Neuronal stem cell (in vitro differentiated cells): ENCODE results near the gene PICALM.

Experiments
- DNase-seq: peaks from one replicate; pipeline ENCODE4 v3.0.0-alpha.2; 2013; ENCODE audit warnings: low spot score
- H2AFZ ChIP-seq: one replicate; pipeline ENCODE4 v1.6.1; 2013; ENCODE audit warnings: mild to moderate bottlenecking, low read length, inconsistent platforms
- H2AK5ac ChIP-seq: 2 replicates; pipeline ENCODE4 v1.6.1; 2013; ENCODE audit warnings: low read depth, mild to moderate bottlenecking, inconsistent platforms, low read length, moderate library complexity, mixed read lengths
- H2BK120ac ChIP-seq: 2 replicates; pipeline ENCODE4 v1.6.1; 2013; ENCODE audit warnings: low read depth, mild to moderate bottlenecking, inconsistent platforms, low read length, moderate library complexity, mixed read lengths
- H2BK12ac ChIP-seq: one replicate; pipeline ENCODE4 v1.6.1; 2013; ENCODE audit warnings: low read length, inconsistent platforms
- H2BK15ac ChIP-seq: 2 replicates; pipeline ENCODE4 v1.6.1; 2013; ENCODE audit warnings: mild to moderate bottlenecking, low read length, inconsistent platforms, mixed read lengths
- H2BK5ac ChIP-seq: one replicate; pipeline ENCODE4 v1.6.1; 2013; ENCODE audit warnings: inconsistent platforms, mild to moderate bottlenecking, low read length, moderate library complexity
- H3K14ac ChIP-seq: one replicate; pipeline ENCODE4 v1.6.1; 2013; ENCODE audit warnings: low read length, inconsistent platforms
- H3K18ac ChIP-seq: 2 replicates; pipeline ENCODE4 v1.6.1; 2013; ENCODE audit warnings: low read length, inconsistent platforms
- H3K23ac ChIP-seq: 2 replicates; pipeline ENCODE4 v1.6.1; 2013; ENCODE audit warnings: low read depth, mild to moderate bottlenecking, mixed read lengths, low read length, inconsistent platforms; ENCODE audit not compliant: poor library complexity
- H3K27ac ChIP-seq: replicated peaks from 3 replicates; pipeline ENCODE4 v1.5.1; 2013; ENCODE audit warnings: low read length, inconsistent platforms
- H3K27me3 ChIP-seq, 3 experiments: 2 replicates each; pipeline ENCODE4 v1.6.1; 2013; ENCODE audit warnings: low read length in 3 of 3, mild to moderate bottlenecking in 2 of 3, inconsistent platforms in 1 of 3, low read depth in 1 of 3, mixed read lengths in 1 of 3, moderate library complexity in 1 of 3; ENCODE audit not compliant: control insufficient read depth in 3 of 3, insufficient read depth in 3 of 3
- H3K36me3 ChIP-seq, 2 donors: replicated peaks in 1 of 2; 2 replicates each; pipeline ENCODE4 v1.6.1; 2013; ENCODE audit warnings: low read length in 2 of 2; ENCODE audit not compliant: control insufficient read depth in 2 of 2, insufficient read depth in 2 of 2
- H3K4ac ChIP-seq: 2 replicates; pipeline ENCODE4 v1.6.1; 2013; ENCODE audit warnings: inconsistent platforms, mild to moderate bottlenecking, low read length, moderate library complexity
- H3K4me1 ChIP-seq, 2 donors: 1 replicate in 1 of 2; 2 replicates in 1 of 2; pipeline ENCODE4 v1.6.1; 2013; ENCODE audit warnings: low read length in 2 of 2, low read depth in 1 of 2; ENCODE audit not compliant: control insufficient read depth in 2 of 2, insufficient read depth in 1 of 2
- H3K4me2 ChIP-seq: one replicate; pipeline ENCODE4 v1.6.1; 2013; ENCODE audit warnings: mild to moderate bottlenecking, low read length, inconsistent platforms; ENCODE audit not compliant: insufficient read depth, poor library complexity, severe bottlenecking
- H3K4me3 ChIP-seq, 2 donors: 2 replicates each; pipeline ENCODE4 v1.5.1; 2013; ENCODE audit warnings: low read length in 2 of 2, mild to moderate bottlenecking in 2 of 2, inconsistent platforms in 1 of 2, moderate library complexity in 1 of 2
- H3K79me1 ChIP-seq: one replicate; pipeline ENCODE4 v1.6.1; 2013; ENCODE audit warnings: low read depth, mild to moderate bottlenecking, inconsistent platforms, low read length, moderate library complexity
- H3K9ac ChIP-seq: one replicate; pipeline ENCODE4 v1.6.1; 2013; ENCODE audit warnings: mild to moderate bottlenecking, low read depth, low read length, inconsistent platforms; ENCODE audit not compliant: poor library complexity
- H3K9me3 ChIP-seq, 2 donors: replicated peaks in 1 of 2; 2 replicates each; pipeline versions ENCODE3 to v1.6.1; 2013; ENCODE audit warnings: low read length in 2 of 2, mild to moderate bottlenecking in 2 of 2, inconsistent platforms in 1 of 2, low read depth in 1 of 2, mixed read lengths in 1 of 2, moderate library complexity in 1 of 2; ENCODE audit not compliant: control insufficient read depth in 2 of 2, insufficient read depth in 1 of 2
- H4K8ac ChIP-seq: one replicate; pipeline ENCODE4 v1.6.1; 2013; ENCODE audit warnings: low read depth, mild to moderate bottlenecking, inconsistent platforms, low read length, moderate library complexity
- H4K91ac ChIP-seq: one replicate; pipeline ENCODE4 v1.6.1; 2013; ENCODE audit warnings: low read length, low read depth, mild to moderate bottlenecking, inconsistent platforms; ENCODE audit not compliant: poor library complexity
- WGBS, 2 donors: extraction: QIAGEN DNeasy Blood & Tissue Kit; methylation state at CpG; one replicate each; pipeline ENCODE4 v1.1.7; 2013; ENCODE audit warnings: missing lambda C conversion rate in 2 of 2, mixed read lengths in 1 of 2; ENCODE audit not compliant: insufficient read length in 2 of 2, insufficient replicate concordance in 1 of 2; ENCODE audit errors: extremely low coverage in 2 of 2; 5-methylcytosine and 5-hydroxymethylcytosine counted together

The PICALM gene

DNA sequence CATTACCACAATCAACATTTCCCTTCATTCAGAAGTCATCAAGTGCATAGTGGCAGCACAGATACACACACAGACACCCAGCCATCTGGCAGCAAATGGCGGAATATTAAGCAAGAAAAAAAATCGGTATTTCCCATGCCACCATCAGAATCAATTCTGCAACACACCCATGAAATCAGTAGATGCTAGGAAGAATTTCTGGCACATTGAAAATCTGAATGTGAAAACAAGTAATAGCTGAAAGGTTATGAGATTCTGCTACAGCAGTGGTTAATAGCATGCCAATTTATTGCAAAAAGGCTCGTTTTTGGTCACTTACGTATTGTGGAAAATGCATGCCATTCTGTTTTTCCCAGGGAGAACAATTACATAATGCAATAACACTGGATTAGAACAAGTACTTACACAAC, 91.1 kb downstream of the PICALM start:
- Histone ChIP-seq H3K4me1 (peaks cover 0 to 2% of the 10 kb centered on the region in 2 donors), H3K9ac (no peak overlapping the region), H2BK12ac (no peak overlapping the region), H3K4me2 (no peak overlapping the region), H3K79me1 (no peaks in the 10 kb centered on the region), H3K36me3 (peaks cover 7 to 97% of the 10 kb centered on the region in 2 donors), H3K4me3 (no peak overlapping the region), H4K8ac (no peak overlapping the region), H3K18ac (no peak overlapping the region), H2BK15ac (no peak overlapping the region), H3K23ac (no peak overlapping the region), H3K27me3 (no peaks in the 10 kb centered on the region), H3K4ac (no peak overlapping the region), H2AK5ac (no peak overlapping the region), H3K14ac (no peak overlapping the region), H2BK120ac (no peak overlapping the region), H2BK5ac (no peak overlapping the region), H3K27ac (no peak overlapping the region), H3K9me3 (peaks cover 0 to 5% of the 10 kb centered on the region in 2 donors), H2AFZ (no peak overlapping the region), H4K91ac (no peak overlapping the region)
- no CpG with 5 or more reads among the region's 4 CpGs for WGBS, 2 donors
- no peak for DNase-seq

DNA sequence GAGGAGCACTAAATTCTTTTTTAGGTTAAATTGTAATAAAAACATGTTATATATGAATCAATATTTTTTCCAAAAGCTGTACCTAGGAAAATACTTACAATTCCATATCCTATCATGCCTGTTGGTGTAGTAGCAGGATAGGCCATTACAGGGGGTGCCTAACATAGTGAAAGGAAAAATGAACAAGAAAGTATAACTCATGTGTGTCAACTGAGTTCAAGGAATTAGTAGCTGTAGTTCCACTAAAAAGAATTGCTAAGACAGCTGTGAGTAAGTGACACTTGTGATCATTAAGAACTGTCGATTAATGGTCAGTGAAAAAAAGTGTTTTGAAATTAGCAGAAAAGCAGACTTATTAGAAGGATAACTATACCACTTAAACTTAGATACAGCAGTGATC, 92.4 kb downstream of the PICALM start:
- Histone ChIP-seq H3K4ac (no peak overlapping the region), H3K79me1 (no peaks in the 10 kb centered on the region), H3K23ac (no peak overlapping the region), H2BK120ac (no peak overlapping the region), H3K27me3 (no peaks in the 10 kb centered on the region), H3K4me3 (no peak overlapping the region), H3K27ac (no peak overlapping the region), H3K14ac (no peak overlapping the region), H3K4me2 (no peak overlapping the region), H2BK5ac (no peak overlapping the region), H3K36me3 (peaks cover 7 to 100% of the 10 kb centered on the region in 2 donors), H2BK15ac (no peak overlapping the region), H2AK5ac (no peak overlapping the region), H2AFZ (no peak overlapping the region), H3K4me1 (peaks cover 0 to 2% of the 10 kb centered on the region in 2 donors), H4K8ac (no peak overlapping the region), H2BK12ac (no peak overlapping the region), H3K9me3 (no peaks in the 10 kb centered on the region), H4K91ac (no peak overlapping the region), H3K9ac (no peak overlapping the region), H3K18ac (no peak overlapping the region)
- no CpG with 5 or more reads among the region's 1 CpG for WGBS, 2 donors
- no peak for DNase-seq

DNA sequence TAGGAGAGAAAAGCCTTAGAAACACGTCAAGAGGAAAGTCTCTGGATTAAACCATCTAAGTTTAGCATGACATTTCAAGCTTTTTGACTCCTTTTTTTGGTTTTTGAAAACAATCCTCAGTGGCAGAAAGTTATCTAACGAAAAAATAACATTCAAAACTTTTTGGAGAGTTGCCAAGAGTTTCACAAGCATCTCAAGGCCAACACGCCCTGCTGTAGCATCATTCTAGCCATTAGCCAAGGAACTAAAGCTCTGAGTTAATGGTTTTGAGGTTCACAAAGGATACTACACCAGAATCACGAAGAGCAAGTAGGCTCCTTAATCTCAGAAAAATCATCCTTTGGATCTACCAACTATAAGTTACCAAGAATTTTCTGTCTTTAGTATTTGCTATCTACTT, 94.8 kb downstream of the PICALM start:
- Histone ChIP-seq H2BK120ac (no peak overlapping the region), H2BK15ac (no peak overlapping the region), H2AFZ (no peak overlapping the region), H3K18ac (no peak overlapping the region), H3K4ac (no peak overlapping the region), H3K79me1 (no peaks in the 10 kb centered on the region), H3K14ac (no peak overlapping the region), H4K91ac (no peak overlapping the region), H4K8ac (no peak overlapping the region), H3K4me2 (no peak overlapping the region), H3K36me3 (peaks cover 4 to 99% of the 10 kb centered on the region in 2 donors), H3K9ac (no peak overlapping the region), H3K4me3 (no peak overlapping the region), H2BK5ac (no peak overlapping the region), H3K4me1 (no peaks in the 10 kb centered on the region), H3K9me3 (no peaks in the 10 kb centered on the region), H3K27ac (no peak overlapping the region), H2BK12ac (no peak overlapping the region), H3K27me3 (no peaks in the 10 kb centered on the region), H3K23ac (no peak overlapping the region), H2AK5ac (no peak overlapping the region)
- WGBS, 2 donors: no CpG with 5 or more reads among the region's 4 CpGs
- no peak for DNase-seq

DNA sequence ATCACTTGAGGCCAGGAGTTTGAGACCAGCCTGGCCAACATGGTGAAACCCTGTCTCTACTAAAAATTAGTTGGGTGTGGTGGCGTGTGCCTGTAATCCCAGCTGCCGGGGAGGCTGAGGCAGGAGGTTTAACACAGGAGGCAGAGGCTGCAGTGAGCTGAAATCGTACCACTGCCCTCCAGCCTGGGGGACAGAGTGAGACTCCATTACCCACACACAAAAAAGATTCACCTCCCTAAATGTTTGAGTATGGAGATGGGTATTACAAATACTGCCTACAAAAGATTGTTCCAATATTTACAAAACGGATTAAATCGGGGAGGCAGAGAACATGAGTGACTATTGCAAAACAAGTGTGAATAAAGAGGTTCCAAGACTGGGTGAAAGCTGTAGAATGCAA, 98.3 kb downstream of the PICALM start:
- no peak overlapping the region for H2BK5ac ChIP-seq
- H3K79me1 ChIP-seq: no peaks in the 10 kb centered on the region
- no peaks in the 10 kb centered on the region for H3K27me3 ChIP-seq
- H2BK15ac ChIP-seq: no peak overlapping the region
- no peak for DNase-seq
- H2BK120ac ChIP-seq: no peak overlapping the region
- no peak overlapping the region for H3K27ac ChIP-seq
- no peak overlapping the region for H2AFZ ChIP-seq
- no peak overlapping the region for H2BK12ac ChIP-seq
- no peaks in the 10 kb centered on the region for H3K4me1 ChIP-seq
- no peak overlapping the region for H3K14ac ChIP-seq
- H3K9me3 ChIP-seq: no peaks in the 10 kb centered on the region
- H3K9ac ChIP-seq: no peak overlapping the region
- H3K4ac ChIP-seq: no peak overlapping the region
- H3K18ac ChIP-seq: no peak overlapping the region
- H3K23ac ChIP-seq: no peak overlapping the region
- peaks cover 5 to 90% of the 10 kb centered on the region in 2 donors for H3K36me3 ChIP-seq
- H2AK5ac ChIP-seq: no peak overlapping the region
- WGBS, 2 donors: no CpG with 5 or more reads among the region's 5 CpGs
- no peak overlapping the region for H3K4me3 ChIP-seq
- H4K8ac ChIP-seq: peak overlapping the region; percentile 3
- H3K4me2 ChIP-seq: no peak overlapping the region
- no peak overlapping the region for H4K91ac ChIP-seq
